ENCODE measurements around the gene NPHP4.

Gene NPHP4

GRCh38 chr1:5989286-5989605, 3.0 kb downstream of the NPHP4 start:
- no peak for DNase-seq

- no peak for DNase-seq
These were observed 3.5 kb downstream of the NPHP4 start for GRCh38 chr1:5988596-5989285.

- no peak for DNase-seq
These were observed 6.2 kb downstream of the NPHP4 start for GRCh38 chr1:5986018-5986417.

- no peak for DNase-seq
These were observed 7.0 kb downstream of the NPHP4 start for GRCh38 chr1:5985250-5985649.

GRCh38 chr1:5983361-5984103, 8.7 kb downstream of the NPHP4 start:
- peak; percentile 62 for DNase-seq

- DNase-seq = peak; percentile 45
These were observed 9.4 kb downstream of the NPHP4 start for GRCh38 chr1:5982868-5983267.

- DNase-seq = no peak
These were observed 9.9 kb downstream of the NPHP4 start for GRCh38 chr1:5982276-5982675.

- no peak for DNase-seq
These were observed 11.2 kb downstream of the NPHP4 start for GRCh38 chr1:5981009-5981380.

- peak; percentile 71 for DNase-seq
These were observed 11.8 kb downstream of the NPHP4 start for GRCh38 chr1:5980314-5981008.

- DNase-seq = no peak
These were observed 12.5 kb downstream of the NPHP4 start for GRCh38 chr1:5979536-5980313.

GRCh38 chr1:5978452-5978851, 13.8 kb downstream of the NPHP4 start:
- no peak for DNase-seq

GRCh38 chr1:5977494-5978444, 14.5 kb downstream of the NPHP4 start:
- no peak for DNase-seq

- DNase-seq = no peak
These were observed 15.3 kb downstream of the NPHP4 start for GRCh38 chr1:5976726-5977493.

GRCh38 chr1:5976231-5976630, 16.0 kb downstream of the NPHP4 start:
- no peak for DNase-seq

- DNase-seq = peak; percentile 61
These were observed 16.9 kb downstream of the NPHP4 start for GRCh38 chr1:5975133-5975880.

- DNase-seq = no peak
These were observed 17.6 kb downstream of the NPHP4 start for GRCh38 chr1:5974631-5975030.

GRCh38 chr1:5973771-5974170, 18.5 kb downstream of the NPHP4 start:
- DNase-seq = peak; percentile 12

GRCh38 chr1:5972198-5972520, 20.1 kb downstream of the NPHP4 start:
- no peak for DNase-seq

- DNase-seq = no peak
These were observed 20.6 kb downstream of the NPHP4 start for GRCh38 chr1:5971471-5972197.
